Stimulated activated CD8-positive, alpha-beta memory T cell treated with anti-CD3 and anti-CD28 coated beads, Interleukin-4, amount 100 ng/mL, for 48 hours (primary cell): ENCODE data around the gene CIZ1.
A peak's percentile ranks its signal among the peaks of the same experiment; 100 is the strongest.

ENCODE experiments used
- DNase-seq: peaks from one replicate; pipeline ENCODE4 v3.0.0-alpha.2; 2020

CIZ1 gene

GRCh38 chr9:128213746-128214497 lies 22.6 kb upstream of the CIZ1 start:
- no peak for DNase-seq

GRCh38 chr9:128211981-128212281 lies 20.6 kb upstream of the CIZ1 start:
- DNase-seq: no peak

- no peak for DNase-seq
Observed at GRCh38 chr9:128211186-128211980, 20.0 kb upstream of the CIZ1 start.

DNA sequence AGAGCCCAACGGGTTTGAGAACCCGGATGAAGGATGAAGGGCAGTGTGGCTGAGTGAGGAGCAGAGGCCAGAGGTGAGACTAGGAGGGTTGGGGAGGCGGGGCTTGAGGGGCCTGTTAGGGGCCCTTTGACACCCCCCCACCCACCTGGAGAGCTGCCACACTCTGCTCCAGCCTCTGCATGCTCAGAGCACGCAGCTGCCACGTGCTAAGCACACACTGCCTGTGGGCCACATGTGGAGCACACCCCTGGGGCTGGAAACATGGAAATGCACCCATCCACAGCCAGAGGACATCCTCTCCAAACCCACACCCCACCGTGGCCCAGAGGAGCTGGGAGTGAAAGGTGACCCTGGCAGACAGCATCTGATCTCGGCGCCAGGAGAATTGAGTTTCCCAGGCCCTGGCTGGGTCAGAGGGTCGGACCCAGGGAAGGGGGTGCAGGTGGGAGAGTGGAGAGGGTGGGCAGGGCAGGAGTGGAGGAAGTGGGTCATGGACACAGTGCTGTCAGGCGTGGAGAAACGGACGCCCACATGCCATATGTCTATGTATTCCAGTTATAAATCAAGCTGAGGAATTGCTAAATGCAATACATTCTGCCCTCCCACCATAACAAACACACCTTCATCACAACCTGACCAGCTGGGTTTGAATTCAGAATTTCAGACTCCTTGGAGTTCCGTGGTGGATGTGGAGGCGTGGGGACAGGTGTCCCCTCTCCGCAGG lies 17.7 kb upstream of the CIZ1 start:
- no peak for DNase-seq

- no peak for DNase-seq
Observed at GRCh38 chr9:128208386-128208785, 17.0 kb upstream of the CIZ1 start.

- DNase-seq: no peak
Observed at GRCh38 chr9:128206916-128207910, 15.8 kb upstream of the CIZ1 start.

- DNase-seq: no peak
Observed at GRCh38 chr9:128206484-128206883, 15.1 kb upstream of the CIZ1 start.

DNA sequence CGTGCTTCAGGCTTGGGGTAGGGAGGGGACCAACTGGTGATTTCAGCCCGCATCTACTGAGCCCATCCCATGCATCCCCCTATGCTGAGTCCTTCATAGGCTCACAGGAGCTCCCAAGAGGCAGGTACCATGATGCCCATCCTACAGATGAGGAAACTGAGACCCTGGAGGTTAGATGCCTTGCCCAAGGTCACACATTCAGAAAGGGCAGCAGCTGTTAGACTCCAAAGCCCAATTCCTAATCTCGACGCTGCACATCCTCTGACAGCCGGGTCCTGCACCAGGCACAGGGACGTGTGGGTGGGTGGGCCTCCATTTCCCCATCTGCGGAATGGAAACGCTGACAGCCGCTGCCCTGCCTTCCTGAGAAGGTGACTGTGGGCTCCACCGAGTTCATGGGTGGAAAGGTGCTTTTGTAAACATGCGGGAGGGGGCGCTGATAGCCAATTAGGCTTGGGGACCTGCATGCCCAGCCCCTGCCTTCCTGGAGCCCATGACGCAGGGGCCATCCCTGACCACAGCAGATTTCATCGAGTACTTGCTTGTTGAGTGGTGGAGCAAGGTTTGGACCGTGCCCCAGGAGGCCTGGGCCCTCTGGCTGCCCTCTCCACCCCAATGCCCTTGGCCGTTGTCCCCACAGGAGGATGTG lies 14.0 kb upstream of the CIZ1 start:
- no peak for DNase-seq

DNA sequence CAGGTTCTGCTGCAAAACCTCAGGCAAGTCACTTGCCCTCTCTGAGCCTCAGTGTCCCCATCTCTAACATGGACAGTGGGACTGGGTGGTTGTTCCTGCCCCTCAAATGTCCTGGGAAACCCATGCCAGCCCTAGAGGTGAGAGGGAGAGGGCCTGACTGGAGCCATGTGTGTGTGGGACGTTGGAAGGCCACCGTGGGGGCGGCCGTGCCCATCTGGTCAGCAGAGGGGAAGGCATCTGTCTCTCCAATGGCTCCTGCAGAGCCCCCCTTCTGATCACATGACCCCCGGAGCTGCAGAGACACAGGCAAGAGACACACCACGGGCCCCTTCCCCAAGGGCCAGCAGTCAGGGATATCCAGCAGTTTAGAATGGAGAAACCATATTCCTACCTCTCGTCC lies 13.5 kb upstream of the CIZ1 start:
- no peak for DNase-seq

DNA sequence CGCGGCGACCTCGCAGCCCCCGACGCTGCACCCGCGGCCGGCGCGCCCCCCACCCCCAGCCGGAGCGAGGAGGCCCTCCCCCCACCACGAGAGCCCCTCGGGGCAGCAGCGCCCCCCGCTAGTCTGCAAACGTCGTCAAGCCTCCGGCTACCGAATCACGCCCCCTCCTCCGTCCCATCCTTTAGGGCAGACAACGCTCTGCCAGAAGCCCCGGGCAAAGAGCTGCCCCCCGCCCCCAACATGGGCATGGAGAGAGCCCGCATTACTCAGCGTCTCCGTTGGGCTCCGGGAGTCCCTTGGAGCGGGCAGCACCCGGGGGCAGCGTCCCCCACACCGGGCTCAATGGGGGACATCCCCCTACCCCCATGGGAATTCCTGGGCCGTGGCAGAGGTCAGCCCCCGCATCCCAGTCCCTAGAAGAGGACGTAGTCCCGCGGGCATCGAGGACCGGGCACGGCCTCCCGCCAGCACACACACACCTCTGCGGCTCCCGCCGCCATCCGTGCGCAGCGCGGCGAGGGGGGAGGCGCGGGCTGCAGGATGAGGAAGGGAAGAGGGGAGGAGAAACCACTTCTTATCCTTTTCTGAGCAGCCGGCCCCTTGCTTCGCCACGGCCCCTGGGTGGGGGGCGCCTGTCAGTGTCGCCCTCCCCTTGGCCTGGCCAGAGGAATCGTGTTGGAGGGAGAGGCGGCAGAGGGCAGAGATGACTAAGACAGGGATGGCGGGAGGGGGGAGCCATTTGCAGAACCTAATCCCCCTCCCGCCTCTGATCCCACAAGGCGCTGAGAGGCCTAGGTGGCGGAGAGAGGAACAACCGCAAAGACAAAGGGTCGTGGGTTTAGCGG lies 12.6 kb upstream of the CIZ1 start:
- no peak for DNase-seq

- DNase-seq: peak; percentile 73
Observed at GRCh38 chr9:128203024-128203706, 11.8 kb upstream of the CIZ1 start, which contains the start of gene DNM1. Gene DNM1, plus strand, starts transcription at chr9:128203379. Its CDS starts 92 bp downstream, at chr9:128203471.

- no peak for DNase-seq
Observed at GRCh38 chr9:128202648-128203023, 11.3 kb upstream of the CIZ1 start.

DNA sequence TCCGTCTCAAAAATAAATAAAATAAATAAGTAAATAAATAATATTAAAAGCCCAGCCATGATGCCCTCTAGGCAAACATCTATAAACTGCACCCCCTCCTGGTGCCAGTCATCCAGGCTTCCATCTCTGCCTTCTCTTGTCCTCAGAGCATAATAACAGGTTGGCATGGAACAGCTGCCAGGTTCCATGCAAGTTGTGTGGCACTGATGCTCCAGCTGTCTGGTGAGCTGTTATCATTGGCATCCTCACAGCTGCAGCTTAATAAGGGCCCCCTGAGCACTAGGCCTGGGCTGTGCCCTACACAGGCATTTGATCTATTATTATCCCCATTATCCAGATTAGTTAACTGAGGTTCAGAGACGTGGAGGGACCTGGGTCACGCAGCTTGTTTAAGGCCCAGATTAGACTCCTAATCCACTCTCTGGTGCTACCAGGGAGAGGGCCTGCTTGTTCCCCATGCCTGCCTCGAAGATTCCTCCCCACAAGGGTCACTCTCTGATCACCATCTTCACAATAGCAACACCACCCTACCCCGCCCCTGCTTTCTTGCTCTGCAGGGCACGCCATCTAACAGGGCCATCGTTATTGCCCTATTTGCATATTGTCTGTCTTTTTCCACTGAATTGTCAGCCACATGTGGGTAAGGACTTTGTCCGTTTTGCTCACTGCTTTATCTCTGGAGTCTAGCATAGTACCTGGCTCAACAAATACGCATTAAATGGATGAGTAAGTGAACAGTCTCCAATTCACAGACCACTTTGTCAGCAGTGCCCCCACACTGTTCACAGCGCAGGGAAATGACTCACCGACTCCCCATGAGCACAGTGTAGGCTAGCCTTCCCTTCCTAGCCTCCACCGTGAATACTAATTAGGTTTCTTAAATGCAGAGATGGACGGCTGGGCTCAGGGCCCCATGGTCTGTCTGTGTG lies 10.3 kb upstream of the CIZ1 start:
- DNase-seq: no peak

GRCh38 chr9:128193469-128194096 lies 2.2 kb upstream of the CIZ1 start:
- DNase-seq: no peak

DNA sequence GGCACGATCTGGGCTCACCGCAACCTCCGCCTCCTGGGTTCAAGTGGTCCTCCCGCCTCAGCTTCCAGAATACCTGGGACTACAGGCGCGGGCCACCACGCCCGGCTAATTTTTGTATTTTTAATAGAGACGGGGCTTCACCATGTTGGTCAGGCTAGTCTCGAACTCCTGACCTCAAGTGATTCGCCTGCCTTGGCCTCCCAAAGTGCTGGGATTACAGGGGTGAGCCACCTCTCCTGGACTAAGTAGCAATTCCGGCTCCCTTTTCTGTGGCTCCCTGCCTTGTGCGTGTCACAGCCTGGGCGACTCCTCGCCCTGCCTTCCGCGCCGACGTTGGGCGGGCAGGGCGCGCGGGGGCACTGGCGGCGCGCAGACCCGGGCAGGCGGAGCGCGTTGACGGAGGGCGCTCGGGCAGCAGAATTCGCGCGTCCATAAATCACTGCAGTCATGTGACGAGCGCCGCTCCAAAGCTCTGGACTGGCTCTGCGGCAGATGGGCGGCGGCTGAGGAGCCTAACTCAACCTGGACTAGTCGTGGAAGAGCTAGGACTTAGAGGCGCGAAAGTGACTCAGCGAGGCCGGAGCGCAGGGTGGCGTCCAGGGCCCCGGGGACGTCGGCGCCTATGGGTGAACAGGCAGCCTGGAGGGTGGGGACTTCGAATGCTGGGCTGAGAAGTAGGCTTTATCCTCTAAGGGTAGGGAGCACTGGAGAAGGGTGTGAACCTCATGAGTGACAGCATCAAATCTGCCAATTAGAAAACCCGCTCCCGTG lies 1.4 kb upstream of the CIZ1 start:
- DNase-seq: peak; percentile 63

DNA sequence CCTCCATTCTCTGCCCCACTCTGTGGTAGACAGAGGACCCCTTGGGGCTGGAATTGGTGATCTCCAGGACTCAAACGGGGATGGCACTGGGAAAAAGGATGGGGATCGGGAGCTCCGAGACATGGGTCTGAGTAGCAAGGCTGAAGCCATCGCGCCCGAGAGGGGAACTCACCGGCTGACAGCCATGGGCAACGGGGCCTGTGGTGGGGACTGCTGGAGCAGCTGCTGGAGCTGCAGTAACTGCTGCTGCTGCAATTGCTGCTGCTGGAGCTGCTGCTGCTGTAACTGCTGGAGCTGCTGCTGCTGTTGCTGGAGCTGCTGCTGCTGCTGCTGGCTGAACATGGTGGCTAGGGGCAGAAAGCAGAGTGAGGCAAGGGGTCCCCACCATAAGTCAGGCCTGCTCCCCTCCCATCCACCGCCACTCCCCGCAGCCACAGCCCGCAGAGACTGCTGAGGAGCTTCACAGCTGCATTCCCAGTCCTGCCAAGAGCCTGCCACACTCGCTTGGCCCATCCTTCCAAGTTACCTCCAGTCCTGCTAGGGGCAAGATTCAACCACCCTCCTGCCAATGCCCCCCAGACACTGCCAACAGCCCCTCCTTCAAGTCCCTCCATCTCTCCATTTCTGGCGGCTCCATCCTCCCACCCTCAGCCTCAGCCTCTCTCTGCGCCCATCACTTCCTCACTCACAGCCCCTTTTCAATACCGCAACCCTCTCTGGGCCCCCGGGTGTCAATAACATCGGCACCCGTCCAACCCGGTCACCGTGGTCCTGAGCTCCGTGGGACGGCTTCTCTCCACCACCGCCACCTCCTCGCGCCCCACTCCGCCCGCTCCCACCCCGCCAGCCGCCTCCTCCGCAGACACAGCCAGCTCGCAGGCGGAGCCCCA lies 611 bp downstream of the CIZ1 start:
- no peak for DNase-seq

GRCh38 chr9:128190013-128190412 lies 1.4 kb downstream of the CIZ1 start:
- DNase-seq: no peak
